ENCODE measurements around the gene ABL1.

DNA sequence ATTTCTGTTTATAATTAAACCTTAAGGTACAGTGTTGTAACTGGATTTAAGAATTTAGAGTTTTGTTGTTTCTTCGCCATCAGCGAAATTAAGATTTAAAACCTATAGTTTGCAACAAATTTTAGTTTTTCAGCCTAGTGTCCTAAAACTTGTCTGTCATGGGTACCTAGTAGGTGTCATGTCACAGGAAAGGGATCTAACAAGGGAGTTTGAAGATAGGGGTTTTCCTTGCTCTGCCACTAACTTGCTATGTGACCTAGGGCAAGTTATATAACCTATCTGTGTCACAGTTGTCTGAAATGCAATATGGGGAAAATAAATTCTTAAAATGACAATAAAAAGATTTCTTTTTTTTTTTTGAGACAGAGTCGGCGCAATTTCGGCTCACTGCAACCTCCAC, 9.2 kb upstream of the ABL1 start:
- TF ChIP-seq, protein P1, sequence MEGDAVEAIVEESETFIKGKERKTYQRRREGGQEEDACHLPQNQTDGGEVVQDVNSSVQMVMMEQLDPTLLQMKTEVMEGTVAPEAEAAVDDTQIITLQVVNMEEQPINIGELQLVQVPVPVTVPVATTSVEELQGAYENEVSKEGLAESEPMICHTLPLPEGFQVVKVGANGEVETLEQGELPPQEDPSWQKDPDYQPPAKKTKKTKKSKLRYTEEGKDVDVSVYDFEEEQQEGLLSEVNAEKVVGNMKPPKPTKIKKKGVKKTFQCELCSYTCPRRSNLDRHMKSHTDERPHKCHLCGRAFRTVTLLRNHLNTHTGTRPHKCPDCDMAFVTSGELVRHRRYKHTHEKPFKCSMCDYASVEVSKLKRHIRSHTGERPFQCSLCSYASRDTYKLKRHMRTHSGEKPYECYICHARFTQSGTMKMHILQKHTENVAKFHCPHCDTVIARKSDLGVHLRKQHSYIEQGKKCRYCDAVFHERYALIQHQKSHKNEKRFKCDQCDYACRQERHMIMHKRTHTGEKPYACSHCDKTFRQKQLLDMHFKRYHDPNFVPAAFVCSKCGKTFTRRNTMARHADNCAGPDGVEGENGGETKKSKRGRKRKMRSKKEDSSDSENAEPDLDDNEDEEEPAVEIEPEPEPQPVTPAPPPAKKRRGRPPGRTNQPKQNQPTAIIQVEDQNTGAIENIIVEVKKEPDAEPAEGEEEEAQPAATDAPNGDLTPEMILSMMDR (IDR thresholded peaks at IDR 0.05; ENCODE audit: low read length): no peak
- TF ChIP-seq EZH2 (optimal IDR thresholded peaks at IDR 0.05; ENCODE audit: low read depth, low read length): no peak
